HG03064 (cell line): Measurements from ENCODE around the gene SHROOM2.
"Not testable (repeated sequence)": the region's sequence is repeated elsewhere in the genome, so short reads cannot be mapped to it uniquely, and the experiment has no call there.

Experiments used
- ATAC-seq: cut with Tn5 transposase; IDR thresholded peaks from one replicate; pipeline ENCODE4 v1.9.1; 2021; ENCODE audit warnings: low read depth; ENCODE audit not compliant: unreplicated experiment

The SHROOM2 gene

GRCh38 chrX:9785944-9786797, at the start of gene SHROOM2:
Gene SHROOM2 (plus strand): TSS chrX:9786429. CDS start chrX:9786546, 117 bp downstream.
- ATAC-seq = no peak

- no peak for ATAC-seq
These were observed 48.9 kb upstream of the SHROOM2 start for GRCh38 chrX:9737363-9737762.

GRCh38 chrX:9738151-9738550, 48.1 kb upstream of the SHROOM2 start:
- ATAC-seq = no peak

- no peak for ATAC-seq
These were observed 47.1 kb upstream of the SHROOM2 start for GRCh38 chrX:9739130-9739529.

- ATAC-seq = no peak
These were observed 40.7 kb upstream of the SHROOM2 start for GRCh38 chrX:9745417-9746115.

GRCh38 chrX:9746148-9746888, 39.9 kb upstream of the SHROOM2 start:
- ATAC-seq = no peak

GRCh38 chrX:9747644-9748043, 38.6 kb upstream of the SHROOM2 start:
- ATAC-seq = no peak

- no peak for ATAC-seq
These were observed 37.0 kb upstream of the SHROOM2 start for GRCh38 chrX:9749146-9749692.

GRCh38 chrX:9757366-9757765, 28.9 kb upstream of the SHROOM2 start:
- no peak for ATAC-seq

- no peak for ATAC-seq
These were observed 28.1 kb upstream of the SHROOM2 start for GRCh38 chrX:9758021-9758638.

GRCh38 chrX:9759337-9759736, 26.9 kb upstream of the SHROOM2 start:
- no peak for ATAC-seq

- no peak for ATAC-seq
These were observed 21.0 kb upstream of the SHROOM2 start for GRCh38 chrX:9765072-9765736.

GRCh38 chrX:9765737-9766097, 20.5 kb upstream of the SHROOM2 start, which contains the start of gene GPR143:
Gene GPR143 (minus strand): TSS chrX:9765847. CDS start chrX:9765817, 30 bp downstream.
- ATAC-seq = no peak

GRCh38 chrX:9767375-9767774, 18.9 kb upstream of the SHROOM2 start:
- no peak for ATAC-seq

- not testable (repeated sequence) for ATAC-seq
These were observed 17.8 kb upstream of the SHROOM2 start for GRCh38 chrX:9768321-9768839.

- no peak for ATAC-seq
These were observed 15.9 kb upstream of the SHROOM2 start for GRCh38 chrX:9770319-9770718.

GRCh38 chrX:9772943-9773342, 13.3 kb upstream of the SHROOM2 start:
- no peak for ATAC-seq

GRCh38 chrX:9775930-9776329, 10.3 kb upstream of the SHROOM2 start:
- ATAC-seq = no peak

GRCh38 chrX:9781941-9782340, 4.3 kb upstream of the SHROOM2 start:
- ATAC-seq = no peak

- no peak for ATAC-seq
These were observed 1.9 kb upstream of the SHROOM2 start for GRCh38 chrX:9784332-9784731.
